HL-60 (cell line): ENCODE data around the gene SFXN5.

Experiments used
- DNase-seq, 2 experiments: peaks; one replicate each; pipeline ENCODE4 v3.0.0-alpha.2; 2010 to 2020; ENCODE audit warnings: low read depth in 1 of 2, low spot score in 1 of 2
- H3K27ac ChIP-seq: fragments of 250-450 bp; sonication (Bioruptor Pico); replicated peaks from 2 replicates; pipeline ENCODE4 v1.5.1; 2020; ENCODE audit warnings: mild to moderate bottlenecking, moderate library complexity
- H3K27me3 ChIP-seq: fragments of 250-450 bp; sonication (Bioruptor Pico); 2 replicates; pipeline ENCODE4 v1.5.1; 2021; ENCODE audit warnings: mild to moderate bottlenecking, moderate library complexity; ENCODE audit not compliant: insufficient read depth, poor library complexity, severe bottlenecking
- H3K4me3 ChIP-seq: replicated peaks from 2 replicates; pipeline ENCODE4 v1.5.1; 2011; ENCODE audit warnings: mild to moderate bottlenecking, control low read depth, low read length; ENCODE audit not compliant: insufficient read depth
- CTCF ChIP-seq: IDR thresholded peaks from one replicate; pipeline ENCODE4 v1.5.1; 2011; ENCODE audit warnings: low read length, control low read depth, inconsistent platforms; ENCODE audit not compliant: insufficient read depth
- GABPA ChIP-seq: IDR thresholded peaks from 2 replicates; pipeline ENCODE4 v1.6.1; 2012; ENCODE audit warnings: low read depth
- POLR2AphosphoS5 ChIP-seq: IDR thresholded peaks from 2 replicates; pipeline ENCODE4 v1.6.1; 2012; ENCODE audit warnings: low read depth
- SPI1 ChIP-seq: IDR thresholded peaks from 2 replicates; pipeline ENCODE4 v1.6.1; 2012; ENCODE audit warnings: low read depth, mild to moderate bottlenecking, borderline replicate concordance
- TF ChIP-seq, protein P1 (sequence below): IDR thresholded peaks from 2 replicates; pipeline ENCODE4 v1.6.1; 2012; ENCODE audit warnings: low read depth; ENCODE audit not compliant: insufficient replicate concordance

The SFXN5 gene

GRCh38 chr2:72974436-72974754 lies 97.1 kb downstream of the SFXN5 start:
- Histone ChIP-seq H3K27ac (no peak overlapping the region), H3K27me3 (no peaks in the 10 kb centered on the region), H3K4me3 (no peak overlapping the region)
- TF ChIP-seq POLR2AphosphoS5 (no peak), CTCF (no peak), GABPA (no peak), SPI1 (no peak)
- TF ChIP-seq, protein P1, sequence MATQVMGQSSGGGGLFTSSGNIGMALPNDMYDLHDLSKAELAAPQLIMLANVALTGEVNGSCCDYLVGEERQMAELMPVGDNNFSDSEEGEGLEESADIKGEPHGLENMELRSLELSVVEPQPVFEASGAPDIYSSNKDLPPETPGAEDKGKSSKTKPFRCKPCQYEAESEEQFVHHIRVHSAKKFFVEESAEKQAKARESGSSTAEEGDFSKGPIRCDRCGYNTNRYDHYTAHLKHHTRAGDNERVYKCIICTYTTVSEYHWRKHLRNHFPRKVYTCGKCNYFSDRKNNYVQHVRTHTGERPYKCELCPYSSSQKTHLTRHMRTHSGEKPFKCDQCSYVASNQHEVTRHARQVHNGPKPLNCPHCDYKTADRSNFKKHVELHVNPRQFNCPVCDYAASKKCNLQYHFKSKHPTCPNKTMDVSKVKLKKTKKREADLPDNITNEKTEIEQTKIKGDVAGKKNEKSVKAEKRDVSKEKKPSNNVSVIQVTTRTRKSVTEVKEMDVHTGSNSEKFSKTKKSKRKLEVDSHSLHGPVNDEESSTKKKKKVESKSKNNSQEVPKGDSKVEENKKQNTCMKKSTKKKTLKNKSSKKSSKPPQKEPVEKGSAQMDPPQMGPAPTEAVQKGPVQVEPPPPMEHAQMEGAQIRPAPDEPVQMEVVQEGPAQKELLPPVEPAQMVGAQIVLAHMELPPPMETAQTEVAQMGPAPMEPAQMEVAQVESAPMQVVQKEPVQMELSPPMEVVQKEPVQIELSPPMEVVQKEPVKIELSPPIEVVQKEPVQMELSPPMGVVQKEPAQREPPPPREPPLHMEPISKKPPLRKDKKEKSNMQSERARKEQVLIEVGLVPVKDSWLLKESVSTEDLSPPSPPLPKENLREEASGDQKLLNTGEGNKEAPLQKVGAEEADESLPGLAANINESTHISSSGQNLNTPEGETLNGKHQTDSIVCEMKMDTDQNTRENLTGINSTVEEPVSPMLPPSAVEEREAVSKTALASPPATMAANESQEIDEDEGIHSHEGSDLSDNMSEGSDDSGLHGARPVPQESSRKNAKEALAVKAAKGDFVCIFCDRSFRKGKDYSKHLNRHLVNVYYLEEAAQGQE = no peak
- no peak for DNase-seq

DNA sequence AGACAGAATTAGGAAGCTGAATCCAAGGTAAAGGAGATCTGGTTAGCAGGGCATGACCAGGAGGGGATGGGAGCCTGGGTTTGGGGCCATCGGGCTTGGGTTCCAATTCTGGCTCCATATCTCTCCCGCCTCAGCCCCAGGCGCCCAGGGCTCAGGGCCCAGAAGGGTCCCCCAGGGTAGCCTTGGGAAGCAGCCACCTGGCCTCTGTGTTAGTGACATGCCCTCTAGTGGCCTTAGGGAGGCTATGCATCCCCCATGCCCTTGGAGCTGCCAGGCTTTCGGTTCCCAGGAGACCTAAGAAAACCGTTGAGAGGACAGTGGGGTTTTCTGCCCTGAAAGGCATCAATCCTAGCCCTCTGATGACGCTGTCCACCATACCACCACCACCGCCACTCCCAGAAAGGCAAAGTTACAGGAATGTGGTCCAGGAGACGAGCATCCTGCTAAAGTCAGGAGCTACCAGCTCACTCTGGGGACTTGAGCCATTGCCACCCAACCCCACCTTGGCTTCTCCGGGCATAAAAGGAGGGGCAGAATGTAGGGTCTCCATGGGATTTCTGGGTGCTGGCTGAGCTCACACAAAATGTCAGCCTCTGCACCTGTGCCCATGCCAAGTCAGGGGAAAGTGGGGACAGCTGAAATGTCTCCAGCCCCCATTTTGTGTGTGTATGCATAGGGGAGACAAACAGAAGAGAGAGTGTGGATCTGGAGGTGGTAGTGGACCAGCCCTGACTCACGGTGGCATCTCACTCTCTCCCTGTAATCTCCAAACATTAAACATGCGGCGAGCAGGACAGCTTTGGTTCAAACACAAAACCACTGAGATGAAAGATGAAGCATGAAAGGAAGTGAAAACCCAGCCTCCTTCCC lies 97.7 kb downstream of the SFXN5 start:
- Histone ChIP-seq H3K27ac (no peak overlapping the region), H3K4me3 (no peak overlapping the region), H3K27me3 (no peaks in the 10 kb centered on the region)
- peak; percentile 18 to 59 for DNase-seq
- TF ChIP-seq CTCF (peak; percentile 89), POLR2AphosphoS5 (no peak)
- TF ChIP-seq, protein P1 = no peak

- no peak overlapping the region for H3K4me3 ChIP-seq
- no peak for TF ChIP-seq GABPA
- no peak for TF ChIP-seq POLR2AphosphoS5
- TF ChIP-seq SPI1 = no peak
- no peak for TF ChIP-seq CTCF
- TF ChIP-seq, protein P1 = no peak
- no peaks in the 10 kb centered on the region for H3K27me3 ChIP-seq
- no peak overlapping the region for H3K27ac ChIP-seq
- DNase-seq = no peak
Measured at GRCh38 chr2:72973137-72973535, 98.4 kb downstream of the SFXN5 start.
